Right atrium auricular region (tissue), 2 donors: Measurements from ENCODE around the gene TAP2. TPM values are rescaled to one million over a fixed set of nuclear protein-coding genes. Genes with fewer than 3 reads are reported as not detected.
"Not testable (repeated sequence)": the region's sequence is repeated elsewhere in the genome, so short reads cannot be mapped to it uniquely, and the experiment has no call there.

Experiments used
- DNase-seq: peaks from one replicate; pipeline ENCODE4 v3.0.0-alpha.2; 2019; ENCODE audit warnings: low spot score
- H3K27ac ChIP-seq, 2 donors: fragments of 200-600 bp; sonication (generic); 1 replicate in 1 of 2; 2 replicates in 1 of 2; pipeline ENCODE4 v1.5.1; 2016 to 2019
- H3K27me3 ChIP-seq, 2 donors: fragments of 200-600 bp; sonication (generic); one replicate each; pipeline versions ENCODE4 v1.5.1 to v1.6.0; 2017 to 2019
- H3K36me3 ChIP-seq: fragments of 200-600 bp; sonication (generic); one replicate; pipeline ENCODE4 v1.5.1; 2016
- H3K4me1 ChIP-seq, 2 donors: fragments of 200-600 bp; sonication (generic); one replicate each; pipeline versions ENCODE4 v1.5.1 to v1.6.0; 2017 to 2019
- H3K4me3 ChIP-seq, 2 donors: fragments of 200-600 bp; sonication (generic); 1 replicate in 1 of 2; 2 replicates in 1 of 2; pipeline ENCODE4 v1.5.1; 2017 to 2019; ENCODE audit warnings: mild to moderate bottlenecking in 1 of 2, moderate library complexity in 1 of 2
- H3K9me3 ChIP-seq, 2 donors: fragments of 200-600 bp; sonication (generic); one replicate each; pipeline ENCODE4 v1.5.1; 2019
- total RNA-seq, 2 donors: library from RNA; depleted of rRNA; stranded (reverse); fragments of >200 nt; gene quantifications; one replicate each; pipeline ENCODE4 v1.1.0, GENCODE V29; 2016
- TF ChIP-seq, protein P1 (sequence below), 2 donors: fragments of 200-600 bp; sonication (generic); IDR thresholded peaks; one replicate each; pipeline ENCODE4 v1.5.1; 2019; ENCODE audit warnings: antibody characterized with exemption in 2 of 2

TAP2 gene
- total RNA-seq, 2 donors from 2014 or later = 3.4 to 6.3 TPM

DNA sequence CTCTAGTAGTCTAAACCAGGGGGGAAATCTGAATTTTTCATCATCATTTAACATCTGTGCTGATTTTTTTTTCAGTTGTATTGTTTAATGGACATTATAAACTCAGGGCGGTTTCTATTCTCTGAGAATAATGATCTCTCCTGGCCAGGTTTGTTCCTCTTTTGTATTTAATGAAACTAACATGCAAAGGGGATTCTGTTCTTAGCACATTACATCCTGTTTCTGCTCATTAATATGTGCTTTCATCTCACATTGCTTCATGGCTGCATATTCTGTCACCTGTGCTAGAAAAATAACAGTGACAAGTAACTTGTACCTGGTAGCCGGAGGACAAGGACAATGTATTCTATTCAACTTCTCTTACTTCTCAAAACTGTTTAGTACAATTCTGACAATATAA, 22.5 kb downstream of the TAP2 start:
- no peaks in the 10 kb centered on the region for H3K36me3 ChIP-seq
- H3K4me3 ChIP-seq = no peak overlapping the region
- H3K9me3 ChIP-seq = no peaks in the 10 kb centered on the region
- TF ChIP-seq, protein P1, sequence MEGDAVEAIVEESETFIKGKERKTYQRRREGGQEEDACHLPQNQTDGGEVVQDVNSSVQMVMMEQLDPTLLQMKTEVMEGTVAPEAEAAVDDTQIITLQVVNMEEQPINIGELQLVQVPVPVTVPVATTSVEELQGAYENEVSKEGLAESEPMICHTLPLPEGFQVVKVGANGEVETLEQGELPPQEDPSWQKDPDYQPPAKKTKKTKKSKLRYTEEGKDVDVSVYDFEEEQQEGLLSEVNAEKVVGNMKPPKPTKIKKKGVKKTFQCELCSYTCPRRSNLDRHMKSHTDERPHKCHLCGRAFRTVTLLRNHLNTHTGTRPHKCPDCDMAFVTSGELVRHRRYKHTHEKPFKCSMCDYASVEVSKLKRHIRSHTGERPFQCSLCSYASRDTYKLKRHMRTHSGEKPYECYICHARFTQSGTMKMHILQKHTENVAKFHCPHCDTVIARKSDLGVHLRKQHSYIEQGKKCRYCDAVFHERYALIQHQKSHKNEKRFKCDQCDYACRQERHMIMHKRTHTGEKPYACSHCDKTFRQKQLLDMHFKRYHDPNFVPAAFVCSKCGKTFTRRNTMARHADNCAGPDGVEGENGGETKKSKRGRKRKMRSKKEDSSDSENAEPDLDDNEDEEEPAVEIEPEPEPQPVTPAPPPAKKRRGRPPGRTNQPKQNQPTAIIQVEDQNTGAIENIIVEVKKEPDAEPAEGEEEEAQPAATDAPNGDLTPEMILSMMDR (IDR thresholded peaks at IDR 0.05) = no peak
- no peaks in the 10 kb centered on the region for H3K27me3 ChIP-seq
- no peak overlapping the region for H3K27ac ChIP-seq
- DNase-seq = no peak
- H3K4me1 ChIP-seq = no peaks in the 10 kb centered on the region

DNA sequence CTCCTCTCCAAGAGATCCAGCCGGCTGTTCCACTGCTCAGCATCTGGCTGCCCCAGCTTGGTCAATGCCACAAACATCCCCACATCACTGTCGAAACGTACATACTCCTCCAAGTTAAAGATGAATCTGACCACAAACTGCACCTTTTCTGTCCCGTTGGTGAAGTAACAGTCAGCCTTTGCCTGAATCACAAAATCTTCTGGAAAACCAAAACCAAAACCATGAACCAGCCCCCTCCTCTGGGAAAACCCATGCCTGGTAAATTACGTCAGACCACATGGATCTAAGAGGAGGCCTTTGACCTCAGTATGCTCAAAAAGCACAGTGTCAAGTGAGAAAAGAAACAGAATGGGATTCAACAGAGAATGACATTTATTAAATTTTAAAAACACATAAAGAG, 23.4 kb downstream of the TAP2 start:
- Histone ChIP-seq H3K9me3 (no peaks in the 10 kb centered on the region), H3K4me3 (no peak overlapping the region), H3K4me1 (no peaks in the 10 kb centered on the region), H3K36me3 (no peaks in the 10 kb centered on the region), H3K27me3 (no peaks in the 10 kb centered on the region), H3K27ac (no peak overlapping the region)
- TF ChIP-seq, protein P1 (IDR thresholded peaks at IDR 0.05) = no peak
- no peak for DNase-seq

DNA sequence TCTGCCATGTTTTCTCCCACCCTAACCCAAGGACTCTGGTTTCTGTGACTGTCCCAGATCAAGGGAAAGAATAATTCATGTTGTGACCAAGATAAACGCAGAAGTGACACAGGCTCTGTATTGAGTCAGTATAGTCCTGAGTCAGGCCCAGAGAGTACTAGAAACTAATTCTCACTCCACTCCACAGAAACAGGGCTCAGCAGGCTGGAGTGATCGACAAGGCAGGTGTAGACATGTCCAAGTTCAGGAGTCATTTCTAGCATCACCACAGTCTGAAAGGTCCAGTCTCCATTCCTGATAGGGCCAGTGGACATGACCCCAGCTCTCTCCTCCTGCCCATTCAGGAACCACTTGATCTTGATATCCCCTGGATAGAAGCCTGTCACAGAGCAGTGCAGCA, 24.4 kb downstream of the TAP2 start:
- TF ChIP-seq, protein P1 (IDR thresholded peaks at IDR 0.05) = no peak
- H3K27me3 ChIP-seq = no peaks in the 10 kb centered on the region
- H3K9me3 ChIP-seq = no peaks in the 10 kb centered on the region
- H3K27ac ChIP-seq = no peak overlapping the region
- no peak for DNase-seq
- no peaks in the 10 kb centered on the region for H3K36me3 ChIP-seq
- no peak overlapping the region for H3K4me3 ChIP-seq
- no peaks in the 10 kb centered on the region for H3K4me1 ChIP-seq

DNA sequence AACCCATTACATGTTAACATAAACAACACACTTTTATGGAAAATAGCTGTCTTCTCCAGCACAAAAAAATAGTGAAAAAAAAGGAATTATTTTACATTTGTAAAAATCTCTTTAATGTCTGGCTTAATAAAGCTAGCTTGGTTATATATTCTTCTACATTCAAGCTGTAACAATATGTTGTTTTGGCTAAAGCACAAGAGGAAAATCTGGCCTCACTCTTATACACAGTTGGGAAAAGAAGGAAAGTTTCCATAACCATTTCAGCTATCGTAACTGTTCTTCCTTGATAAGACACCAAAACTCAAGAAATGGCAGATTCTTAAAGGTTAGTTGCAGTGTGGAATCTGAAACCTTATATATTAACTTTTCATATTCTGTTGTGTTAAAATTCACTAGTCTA, 29.4 kb downstream of the TAP2 start:
- TF ChIP-seq, protein P1 (IDR thresholded peaks at IDR 0.05) = no peak
- H3K9me3 ChIP-seq = no peaks in the 10 kb centered on the region
- H3K27me3 ChIP-seq = no peaks in the 10 kb centered on the region
- H3K27ac ChIP-seq = no peak overlapping the region
- H3K36me3 ChIP-seq = no peaks in the 10 kb centered on the region
- DNase-seq = no peak
- no peak overlapping the region for H3K4me3 ChIP-seq
- no peaks in the 10 kb centered on the region for H3K4me1 ChIP-seq

DNA sequence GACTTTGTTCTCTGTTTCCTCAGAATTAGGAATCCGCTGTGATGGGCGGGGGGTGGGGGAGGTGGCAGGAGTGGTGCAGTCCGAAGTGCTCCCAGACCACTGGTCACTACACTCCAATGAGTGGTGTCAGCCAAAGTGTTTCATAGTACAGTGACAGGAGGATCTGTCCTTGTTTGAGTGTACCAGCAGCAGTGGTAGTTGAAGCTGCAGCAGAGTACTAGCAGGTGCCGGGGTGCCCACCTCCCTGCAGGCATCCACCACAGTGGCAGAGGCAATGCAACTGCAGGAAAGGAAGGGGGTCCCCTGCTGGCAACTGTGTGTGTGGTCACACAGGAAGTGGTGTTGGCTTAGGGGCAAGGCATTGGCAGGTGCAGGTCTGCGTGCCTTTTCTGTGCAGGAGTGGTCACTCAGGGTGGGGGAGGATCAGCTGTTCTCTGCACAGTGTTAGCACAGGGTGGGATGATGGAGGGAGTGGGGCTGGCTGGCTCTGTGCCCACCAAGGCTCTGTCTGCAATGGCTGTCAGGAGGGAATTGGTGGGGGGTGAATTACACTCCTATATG, 31.4 kb downstream of the TAP2 start:
- no peak for DNase-seq
- TF ChIP-seq, protein P1 (IDR thresholded peaks at IDR 0.05) = no peak
- Histone ChIP-seq H3K27me3 (no peaks in the 10 kb centered on the region), H3K36me3 (no peaks in the 10 kb centered on the region), H3K4me1 (no peaks in the 10 kb centered on the region), H3K27ac (no peak overlapping the region), H3K9me3 (no peaks in the 10 kb centered on the region), H3K4me3 (no peak overlapping the region)

DNA sequence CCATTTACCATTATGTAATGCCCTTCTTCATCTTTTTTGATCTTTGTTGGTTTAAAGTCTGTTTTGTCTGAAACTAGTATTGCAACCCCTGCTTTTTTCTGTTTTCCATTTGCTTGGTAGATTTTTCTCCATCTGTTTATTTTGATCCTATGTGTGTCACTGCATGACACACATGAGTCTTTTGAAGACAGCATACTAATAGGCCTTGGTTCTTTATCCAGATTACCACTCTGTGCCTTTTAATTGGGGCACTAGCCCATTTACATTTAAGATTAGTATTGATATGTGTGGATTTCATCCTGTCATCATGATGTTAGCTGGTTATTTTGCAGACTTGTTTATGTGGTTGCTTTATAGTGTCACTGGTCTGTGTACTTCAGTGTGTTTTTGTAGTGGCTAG, 33.1 kb downstream of the TAP2 start:
- H3K27ac ChIP-seq, H3K27me3 ChIP-seq, H3K9me3 ChIP-seq, H3K36me3 ChIP-seq, H3K4me1 ChIP-seq, DNase-seq, H3K4me3 ChIP-seq: not testable (repeated sequence)
